SU-DHL-6 (cell line): ENCODE data around the gene ANO9.
"Not testable (repeated sequence)": the region's sequence is repeated elsewhere in the genome, so short reads cannot be mapped to it uniquely, and the experiment has no call there.

ENCODE experiments used
- H2AFZ ChIP-seq: fragments of 200-600 bp; sonication (generic); 2 replicates; pipeline ENCODE4 v1.6.1; 2014; ENCODE audit warnings: low read depth, mild to moderate bottlenecking, moderate library complexity, mixed read lengths, antibody characterized with exemption, low read length; ENCODE audit not compliant: severe bottlenecking
- H3F3A ChIP-seq: fragments of 200-600 bp; shearing (Covaris generic); 2 replicates; pipeline ENCODE4 v1.6.0; 2016; ENCODE audit warnings: antibody characterized with exemption, mild to moderate bottlenecking; ENCODE audit not compliant: insufficient read depth
- H3K27ac ChIP-seq: fragments of 200-600 bp; sonication (generic); 2 replicates; pipeline ENCODE4 v1.5.1; 2016; ENCODE audit warnings: low read depth, mild to moderate bottlenecking, low read length, moderate library complexity, mixed read lengths
- H3K27me3 ChIP-seq: fragments of 200-600 bp; sonication (generic), shearing (Covaris generic); 2 replicates; pipeline ENCODE4 v1.6.0; 2014; ENCODE audit warnings: mild to moderate bottlenecking, low read length
- H3K36me3 ChIP-seq: fragments of 200-600 bp; sonication (generic); 2 replicates; pipeline ENCODE4 v1.6.1; 2014; ENCODE audit warnings: mild to moderate bottlenecking, low read length, mixed read lengths
- H3K4me2 ChIP-seq: fragments of 300-600, 200-600 bp; shearing (Covaris generic), sonication (generic); 2 replicates; pipeline ENCODE4 v1.6.0; 2014; ENCODE audit warnings: low read length, low read depth, mild to moderate bottlenecking; ENCODE audit not compliant: poor library complexity, severe bottlenecking
- H3K4me3 ChIP-seq: fragments of 200-600 bp; sonication (generic); 2 replicates; pipeline ENCODE4 v1.5.1; 2014; ENCODE audit warnings: antibody characterized with exemption, low read length, mild to moderate bottlenecking, mixed read lengths; ENCODE audit not compliant: insufficient read depth, poor library complexity, severe bottlenecking
- H3K79me2 ChIP-seq: fragments of 200-600 bp; sonication (generic); 2 replicates; pipeline ENCODE4 v1.6.1; 2014; ENCODE audit warnings: mild to moderate bottlenecking, low read length, moderate library complexity; ENCODE audit not compliant: insufficient read depth
- H3K9ac ChIP-seq: fragments of 200-600 bp; sonication (generic); 2 replicates; pipeline ENCODE4 v1.7.0; 2014; ENCODE audit warnings: mild to moderate bottlenecking, low read length
- H3K9me2 ChIP-seq: fragments of 200-600 bp; sonication (generic); replicated peaks from 2 replicates; pipeline ENCODE4 v1.6.1; 2014; ENCODE audit warnings: low read length; ENCODE audit not compliant: insufficient read depth
- H3K9me3 ChIP-seq: fragments of 200-600 bp; sonication (generic); 2 replicates; pipeline ENCODE4 v1.6.1; 2014; ENCODE audit warnings: low read length, mixed read lengths; ENCODE audit not compliant: insufficient read depth
- H4K20me1 ChIP-seq: fragments of 200-600 bp; sonication (generic); 2 replicates; pipeline ENCODE4 v1.6.1; 2014; ENCODE audit warnings: low read depth, mild to moderate bottlenecking, antibody characterized with exemption, low read length, moderate library complexity, mixed read lengths
- CTCF ChIP-seq: fragments of 200-600 bp; sonication (generic); IDR thresholded peaks from one replicate; pipeline ENCODE4 v1.5.1; 2017; ENCODE audit warnings: antibody characterized with exemption, mild to moderate bottlenecking, low read length, moderate library complexity; ENCODE audit not compliant: insufficient read depth, poor library complexity, severe bottlenecking
- EZH2phosphoT487 ChIP-seq: fragments of 200-600 bp; sonication (generic), shearing (Covaris generic); conservative IDR thresholded peaks from 2 replicates; pipeline ENCODE4 v1.6.1; 2018; ENCODE audit warnings: mild to moderate bottlenecking, antibody characterized with exemption, low read length, moderate library complexity, mixed read lengths

ANO9 gene

GRCh38 chr11:391117-392017, 50.4 kb downstream of the ANO9 start:
- no peaks in the 10 kb centered on the region for H3K9me2 ChIP-seq
- H3K9me3 ChIP-seq: 0 out of 2 replicates have a peak, but pooled peaks cover 2% of the 10 kb centered on the region
- H3K27me3 ChIP-seq: no peaks in the 10 kb centered on the region
- no peak for TF ChIP-seq CTCF
- TF ChIP-seq EZH2phosphoT487: no peak
- no peaks in the 10 kb centered on the region for H3K79me2 ChIP-seq
- no peaks in the 10 kb centered on the region for H3K36me3 ChIP-seq
- H2AFZ ChIP-seq: no peak overlapping the region
- no peak overlapping the region for H3K9ac ChIP-seq
- H3K4me2 ChIP-seq: no peak overlapping the region
- H3F3A ChIP-seq: no peaks in the 10 kb centered on the region
- H3K4me3 ChIP-seq: no peak overlapping the region
- no peak overlapping the region for H3K27ac ChIP-seq
- no peaks in the 10 kb centered on the region for H4K20me1 ChIP-seq

DNA sequence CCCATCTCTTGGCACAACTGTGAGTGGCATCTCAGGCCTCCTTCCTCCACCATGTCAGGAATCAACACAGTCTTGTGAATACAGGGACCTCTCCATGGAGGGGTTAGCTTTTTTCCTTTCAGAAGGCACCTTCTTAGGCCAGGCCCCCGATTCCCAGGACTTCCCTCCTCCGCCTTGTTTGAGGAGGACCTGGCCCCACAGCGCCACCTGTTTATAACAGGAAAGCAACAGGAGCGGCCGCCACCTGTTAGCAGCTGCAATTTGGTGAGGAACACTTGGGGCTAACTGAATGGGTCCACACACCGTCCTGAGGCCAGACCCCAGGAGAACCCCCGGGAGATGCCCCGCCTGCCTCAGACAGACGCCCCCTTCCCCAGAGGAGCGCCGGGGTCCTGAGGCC, 51.6 kb downstream of the ANO9 start:
- Histone ChIP-seq H2AFZ (no peak overlapping the region), H3K9me2 (no peaks in the 10 kb centered on the region), H3K9me3 (0 out of 2 replicates have a peak, but pooled peaks cover 7% of the 10 kb centered on the region), H3K79me2 (no peaks in the 10 kb centered on the region), H3K27ac (no peak overlapping the region), H3F3A (no peaks in the 10 kb centered on the region), H3K36me3 (no peaks in the 10 kb centered on the region), H3K4me2 (no peak overlapping the region), H4K20me1 (no peaks in the 10 kb centered on the region), H3K9ac (no peak overlapping the region), H3K27me3 (no peaks in the 10 kb centered on the region), H3K4me3 (no peak overlapping the region)
- TF ChIP-seq EZH2phosphoT487 (no peak), CTCF (no peak)

GRCh38 chr11:389369-389768, 52.4 kb downstream of the ANO9 start:
- H3K9ac ChIP-seq, H4K20me1 ChIP-seq, H3K27ac ChIP-seq, H3K4me3 ChIP-seq, H3K4me2 ChIP-seq, H3K79me2 ChIP-seq, H3K9me2 ChIP-seq, H3K27me3 ChIP-seq, H3K36me3 ChIP-seq, H2AFZ ChIP-seq, H3K9me3 ChIP-seq, H3F3A ChIP-seq: not testable (repeated sequence)

GRCh38 chr11:387193-387793, 54.5 kb downstream of the ANO9 start:
- no peaks in the 10 kb centered on the region for H3K79me2 ChIP-seq
- H3K27ac ChIP-seq: no peak overlapping the region
- H3K9ac ChIP-seq: no peak overlapping the region
- H3K36me3 ChIP-seq: no peaks in the 10 kb centered on the region
- no peaks in the 10 kb centered on the region for H4K20me1 ChIP-seq
- no peak overlapping the region for H3K4me2 ChIP-seq
- no peaks in the 10 kb centered on the region for H3F3A ChIP-seq
- TF ChIP-seq EZH2phosphoT487: no peak
- no peak for TF ChIP-seq CTCF
- H3K9me2 ChIP-seq: no peaks in the 10 kb centered on the region
- no peaks in the 10 kb centered on the region for H3K27me3 ChIP-seq
- no peak overlapping the region for H2AFZ ChIP-seq
- 0 out of 2 replicates have a peak, but pooled peaks cover 7% of the 10 kb centered on the region for H3K9me3 ChIP-seq
- no peak overlapping the region for H3K4me3 ChIP-seq
